OCI-LY3 (cell line): ENCODE results near the gene NOP16.

Source experiments
- H2AFZ ChIP-seq: fragments of 200-600, 300-600 bp; shearing (Covaris generic); 2 replicates; pipeline ENCODE4 v1.6.0; 2014; ENCODE audit warnings: antibody characterized with exemption, low read depth, low read length
- H3K27ac ChIP-seq: fragments of 200-600, 300-600 bp; sonication (generic); 2 replicates; pipeline ENCODE4 v1.5.1; 2014; ENCODE audit warnings: mild to moderate bottlenecking, low read length, moderate library complexity, mixed read lengths
- H3K27me3 ChIP-seq: fragments of 200-600, 300-600 bp; sonication (generic); 2 replicates; pipeline ENCODE4 v1.6.1; 2014; ENCODE audit warnings: low read depth, low read length, mixed read lengths
- H3K36me3 ChIP-seq: fragments of 200-600, 300-600 bp; sonication (generic); replicated peaks from 2 replicates; pipeline ENCODE3; 2014; ENCODE audit warnings: low read depth, low read length, mixed read lengths
- H3K4me1 ChIP-seq: fragments of 300-600, 200-600 bp; sonication (generic); 2 replicates; pipeline ENCODE4 v1.6.1; 2014; ENCODE audit warnings: low read length, mixed read lengths
- H3K4me2 ChIP-seq: fragments of 200-600, 300-600 bp; sonication (generic); 2 replicates; pipeline ENCODE4 v1.6.1; 2014; ENCODE audit warnings: low read length, mixed read lengths
- H3K4me3 ChIP-seq: fragments of 300-600, 200-600 bp; sonication (generic); 2 replicates; pipeline ENCODE4 v1.5.1; 2014; ENCODE audit warnings: antibody characterized with exemption, mild to moderate bottlenecking, low read length, moderate library complexity
- H3K79me2 ChIP-seq: fragments of 300-600, 200-600 bp; shearing (Covaris generic); 2 replicates; pipeline ENCODE4 v1.6.1; 2014; ENCODE audit warnings: mild to moderate bottlenecking, low read length, mixed read lengths
- H3K9ac ChIP-seq: fragments of 300-600, 200-600 bp; shearing (Covaris generic); 2 replicates; pipeline ENCODE4 v1.6.0; 2014; ENCODE audit warnings: mild to moderate bottlenecking, low read length, moderate library complexity
- H3K9me3 ChIP-seq: fragments of 200-600, 300-600 bp; shearing (Covaris generic); 2 replicates; pipeline ENCODE4 v1.6.1; 2014; ENCODE audit warnings: low read length, mixed read lengths; ENCODE audit not compliant: insufficient read depth
- H4K20me1 ChIP-seq: fragments of 200-600, 300-600 bp; sonication (generic); 2 replicates; pipeline ENCODE4 v1.6.1; 2016; ENCODE audit warnings: low read length, mixed read lengths; ENCODE audit not compliant: insufficient read depth
- CTCF ChIP-seq: fragments of 200-600, 300-600 bp; sonication (generic); IDR thresholded peaks from 2 replicates; pipeline ENCODE4 v1.5.1; 2014; ENCODE audit warnings: antibody characterized with exemption, low read length, low read depth
- EZH2phosphoT487 ChIP-seq: fragments of 200-600 bp; shearing (Covaris generic); IDR thresholded peaks from 2 replicates; pipeline ENCODE4 v1.6.1; 2018; ENCODE audit warnings: antibody characterized with exemption, mixed run types, low read depth

Gene NOP16

GRCh38 chr5:176414704-176415103 lies 26.3 kb upstream of the NOP16 start:
- H2AFZ ChIP-seq: no peak overlapping the region
- no peaks in the 10 kb centered on the region for H3K9me3 ChIP-seq
- H3K79me2 ChIP-seq: peaks cover 6% of the 10 kb centered on the region
- H3K4me2 ChIP-seq: no peak overlapping the region
- TF ChIP-seq CTCF (no peak), EZH2phosphoT487 (no peak)
- peaks cover 15% of the 10 kb centered on the region for H3K4me1 ChIP-seq
- H3K9ac ChIP-seq: no peak overlapping the region
- no peak overlapping the region for H3K4me3 ChIP-seq
- H3K36me3 ChIP-seq: no peaks in the 10 kb centered on the region
- no peaks in the 10 kb centered on the region for H3K27me3 ChIP-seq
- no peaks in the 10 kb centered on the region for H4K20me1 ChIP-seq
- H3K27ac ChIP-seq: no peak overlapping the region

GRCh38 chr5:176413709-176414191 lies 25.4 kb upstream of the NOP16 start:
- no peaks in the 10 kb centered on the region for H4K20me1 ChIP-seq
- no peaks in the 10 kb centered on the region for H3K36me3 ChIP-seq
- H3K79me2 ChIP-seq: peaks cover 6% of the 10 kb centered on the region
- peaks cover 15% of the 10 kb centered on the region for H3K4me1 ChIP-seq
- no peaks in the 10 kb centered on the region for H3K27me3 ChIP-seq
- H3K4me2 ChIP-seq: no peak overlapping the region
- H3K4me3 ChIP-seq: no peak overlapping the region
- H3K9me3 ChIP-seq: no peaks in the 10 kb centered on the region
- H2AFZ ChIP-seq: no peak overlapping the region
- no peak overlapping the region for H3K27ac ChIP-seq
- H3K9ac ChIP-seq: no peak overlapping the region
- TF ChIP-seq CTCF (no peak), EZH2phosphoT487 (no peak)

- Histone ChIP-seq H3K4me2 (no peak overlapping the region), H4K20me1 (no peaks in the 10 kb centered on the region), H3K4me1 (peaks cover 15% of the 10 kb centered on the region), H3K36me3 (no peaks in the 10 kb centered on the region), H3K9ac (no peak overlapping the region), H3K9me3 (no peaks in the 10 kb centered on the region), H3K4me3 (no peak overlapping the region), H3K27me3 (no peaks in the 10 kb centered on the region), H3K27ac (no peak overlapping the region), H2AFZ (no peak overlapping the region), H3K79me2 (peaks cover 6% of the 10 kb centered on the region)
- TF ChIP-seq CTCF: no peak
- no peak for TF ChIP-seq EZH2phosphoT487
Observed at GRCh38 chr5:176413255-176413565, 24.8 kb upstream of the NOP16 start.

- H3K9me3 ChIP-seq: no peaks in the 10 kb centered on the region
- no peak overlapping the region for H3K4me3 ChIP-seq
- H2AFZ ChIP-seq: no peak overlapping the region
- peaks cover 3% of the 10 kb centered on the region for H3K36me3 ChIP-seq
- no peaks in the 10 kb centered on the region for H3K27me3 ChIP-seq
- no peak overlapping the region for H3K4me2 ChIP-seq
- H3K9ac ChIP-seq: no peak overlapping the region
- no peaks in the 10 kb centered on the region for H4K20me1 ChIP-seq
- H3K4me1 ChIP-seq: peaks cover 15% of the 10 kb centered on the region
- peaks cover 6% of the 10 kb centered on the region for H3K79me2 ChIP-seq
- no peak for TF ChIP-seq EZH2phosphoT487
- no peak for TF ChIP-seq CTCF
- no peak overlapping the region for H3K27ac ChIP-seq
Observed at GRCh38 chr5:176412517-176413254, 24.3 kb upstream of the NOP16 start.
